ENCODE measurements around the gene SCARF2. TPM values are rescaled to one million over a fixed set of nuclear protein-coding genes. Genes with fewer than 3 reads are reported as not detected.
"Not testable (repeated sequence)": the region's sequence is repeated elsewhere in the genome, so short reads cannot be mapped to it uniquely, and the experiment has no call there.

Gene SCARF2
- polyA plus RNA-seq, 1 donor from 2014 or later: 5.0 TPM

DNA sequence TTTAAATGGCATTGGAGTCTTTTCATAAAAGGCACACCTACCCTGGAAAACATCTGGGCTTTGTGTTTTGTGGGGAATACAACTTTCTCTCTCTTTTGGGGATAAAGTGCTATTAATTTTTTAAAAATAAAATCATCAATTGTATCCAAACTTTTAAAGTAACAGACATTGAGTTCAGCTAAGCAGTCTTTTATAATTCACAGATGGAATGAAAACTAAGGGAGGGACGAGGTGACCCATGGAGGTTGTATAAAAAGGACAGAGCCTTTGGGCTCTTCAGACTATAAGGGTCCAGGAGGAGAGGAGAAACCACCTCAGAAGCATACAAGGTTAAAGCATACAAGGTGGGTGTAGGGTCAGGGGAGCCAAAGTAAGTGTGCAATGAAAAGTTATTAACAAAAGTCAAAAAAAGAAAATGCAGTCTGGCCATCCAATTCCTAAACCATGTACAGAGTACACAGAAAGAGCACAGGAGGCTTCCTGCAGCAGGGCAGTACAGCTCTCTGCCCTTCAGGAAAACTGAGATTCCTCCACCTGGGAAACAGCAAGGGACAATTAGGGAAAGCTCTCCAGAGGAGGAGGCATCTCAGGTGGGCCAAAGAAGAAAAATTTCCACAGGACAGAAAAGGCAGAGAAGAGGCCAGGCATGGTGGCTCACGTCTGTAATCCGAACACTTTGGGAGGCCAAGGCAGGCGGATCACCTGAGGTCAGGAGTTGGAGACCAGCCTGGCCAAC, 47.5 kb upstream of the SCARF2 start:
- H3K9me2 ChIP-seq (ENCODE audit: insufficient read depth, low read length): no peaks in the 10 kb centered on the region
- H3K36me3 ChIP-seq (ENCODE audit: insufficient read depth, low read length): no peaks in the 10 kb centered on the region
- no peak overlapping the region for H3K4me3 ChIP-seq (ENCODE audit: low read length)
- no peaks in the 10 kb centered on the region for H4K20me1 ChIP-seq (ENCODE audit: insufficient read depth)
- H3K9ac ChIP-seq (ENCODE audit: low read length): no peak overlapping the region
- peaks cover 12% of the 10 kb centered on the region for H3K79me2 ChIP-seq (replicated peaks; ENCODE audit: insufficient read depth, low read length)
- no peak overlapping the region for H2AFZ ChIP-seq (ENCODE audit: low read depth, low read length)
- no peak overlapping the region for H3K4me2 ChIP-seq (ENCODE audit: low read length)
- no peak overlapping the region for H3K27ac ChIP-seq (ENCODE audit: low read length)
- no peaks in the 10 kb centered on the region for H3K9me3 ChIP-seq (ENCODE audit: low read length)
- H3K27me3 ChIP-seq (ENCODE audit: insufficient read depth, low read depth, low read length): no peaks in the 10 kb centered on the region
- no peak for TF ChIP-seq TAF1 (IDR thresholded peaks at IDR 0.05; ENCODE audit: low read depth)
- no peak for TF ChIP-seq POLR2AphosphoS5 (IDR thresholded peaks at IDR 0.05)
- no peak for TF ChIP-seq RAD21 (conservative IDR thresholded peaks at IDR 0.05)
- TF ChIP-seq SMC3 (conservative IDR thresholded peaks at IDR 0.05; ENCODE audit: poor library complexity): no peak
- no peak for TF ChIP-seq CTCF (IDR thresholded peaks at IDR 0.05; ENCODE audit: poor library complexity, severe bottlenecking)
- TF ChIP-seq REST (IDR thresholded peaks at IDR 0.05; ENCODE audit: borderline replicate concordance): no peak
- no peak for TF ChIP-seq EP300 (conservative IDR thresholded peaks at IDR 0.05; ENCODE audit: poor library complexity, severe bottlenecking)
- no peak for TF ChIP-seq EZH2 (IDR thresholded peaks at IDR 0.05; ENCODE audit: borderline replicate concordance, insufficient read depth, low read length, poor library complexity, severe bottlenecking)
- no peak for TF ChIP-seq MXI1 (conservative IDR thresholded peaks at IDR 0.05; ENCODE audit: poor library complexity, severe bottlenecking)
- H3F3A ChIP-seq (ENCODE audit: insufficient read depth, low read length, poor library complexity, severe bottlenecking): no peaks in the 10 kb centered on the region

- Histone ChIP-seq H3K9me2 (ENCODE audit: insufficient read depth, low read length) (no peaks in the 10 kb centered on the region), H3K4me3 (ENCODE audit: low read length) (no peak overlapping the region), H3K9me3 (ENCODE audit: low read length) (no peaks in the 10 kb centered on the region), H3F3A (ENCODE audit: insufficient read depth, low read length, poor library complexity, severe bottlenecking) (no peaks in the 10 kb centered on the region), H3K36me3 (ENCODE audit: insufficient read depth, low read length) (no peaks in the 10 kb centered on the region), H4K20me1 (ENCODE audit: insufficient read depth) (no peaks in the 10 kb centered on the region), H3K79me2 (replicated peaks; ENCODE audit: insufficient read depth, low read length) (peaks cover 5% of the 10 kb centered on the region), H3K4me2 (ENCODE audit: low read length) (no peak overlapping the region), H2AFZ (ENCODE audit: low read depth, low read length) (no peak overlapping the region), H3K9ac (ENCODE audit: low read length) (no peak overlapping the region), H3K27me3 (ENCODE audit: insufficient read depth, low read depth, low read length) (no peaks in the 10 kb centered on the region), H3K27ac (ENCODE audit: low read length) (no peak overlapping the region)
- TF ChIP-seq REST (IDR thresholded peaks at IDR 0.05; ENCODE audit: borderline replicate concordance) (no peak), POLR2AphosphoS5 (IDR thresholded peaks at IDR 0.05) (no peak), MXI1 (conservative IDR thresholded peaks at IDR 0.05; ENCODE audit: poor library complexity, severe bottlenecking) (no peak), CTCF (IDR thresholded peaks at IDR 0.05; ENCODE audit: poor library complexity, severe bottlenecking) (no peak), RAD21 (conservative IDR thresholded peaks at IDR 0.05) (no peak), TAF1 (IDR thresholded peaks at IDR 0.05; ENCODE audit: low read depth) (no peak), SMC3 (conservative IDR thresholded peaks at IDR 0.05; ENCODE audit: poor library complexity) (no peak), EP300 (conservative IDR thresholded peaks at IDR 0.05; ENCODE audit: poor library complexity, severe bottlenecking) (no peak), EZH2 (IDR thresholded peaks at IDR 0.05; ENCODE audit: borderline replicate concordance, insufficient read depth, low read length, poor library complexity, severe bottlenecking) (no peak)
Measured at GRCh38 chr22:20483771-20484170, 46.1 kb upstream of the SCARF2 start.

- not testable (repeated sequence) for H3K27me3 ChIP-seq (ENCODE audit: insufficient read depth, low read depth, low read length); H3F3A ChIP-seq (ENCODE audit: insufficient read depth, low read length, poor library complexity, severe bottlenecking); H3K79me2 ChIP-seq (replicated peaks; ENCODE audit: insufficient read depth, low read length); H3K27ac ChIP-seq (ENCODE audit: low read length); H3K36me3 ChIP-seq (ENCODE audit: insufficient read depth, low read length); H2AFZ ChIP-seq (ENCODE audit: low read depth, low read length); H3K4me2 ChIP-seq (ENCODE audit: low read length); H3K4me3 ChIP-seq (ENCODE audit: low read length); H3K9me3 ChIP-seq (ENCODE audit: low read length); H4K20me1 ChIP-seq (ENCODE audit: insufficient read depth); H3K9me2 ChIP-seq (ENCODE audit: insufficient read depth, low read length); H3K9ac ChIP-seq (ENCODE audit: low read length)
Measured at GRCh38 chr22:20483143-20483506, 45.5 kb upstream of the SCARF2 start.

Data from neural cell (in vitro differentiated cells).